B cell (primary cell): Measurements from ENCODE around the gene WRAP73. TPM values are rescaled to one million over a fixed set of nuclear protein-coding genes. Genes with fewer than 3 reads are reported as not detected.

Experiments
- ATAC-seq: fragments of 200-7000 bp; cut with Tn5 transposase; one replicate; pipeline ENCODE4 v1.10.0; 2021; ENCODE audit warnings: low read depth, mild to moderate bottlenecking, moderate number of reproducible peaks, moderate library complexity
- CTCF ChIA-PET: fragments of 350-600 bp; sonication (Branson Sonifier 250); formaldehyde crosslinking; loops from one replicate; lab custom pipeline; 2021; ENCODE audit warnings: antibody characterized with exemption, inconsistent platforms; lab: Charles Lee
- POLR2A ChIA-PET: fragments of 350-600 bp; sonication (Branson Sonifier 250); formaldehyde crosslinking; loops from one replicate; lab custom pipeline; 2021; ENCODE audit warnings: antibody characterized with exemption; lab: Charles Lee
- DNase-seq: peaks from one replicate; pipeline ENCODE4 v3.0.0; 2013
- H2AFZ ChIP-seq: 2 replicates; pipeline ENCODE4 v1.6.1; 2012; ENCODE audit warnings: mild to moderate bottlenecking, low read depth, low read length; ENCODE audit not compliant: insufficient read depth, poor library complexity, severe bottlenecking
- H3K27ac ChIP-seq, 2 donors: 1 replicate in 1 of 2; 2 replicates in 1 of 2; pipeline ENCODE4 v1.5.1; 2012 to 2013; ENCODE audit warnings: low read length in 2 of 2, mild to moderate bottlenecking in 2 of 2, moderate library complexity in 1 of 2
- H3K27me3 ChIP-seq, 4 experiments: fragments of 200-600 bp in 1 of 4; sonication (generic) in 1 of 4; replicated peaks in 1 of 4; 1 replicate in 2 of 4; 2 replicates in 2 of 4; pipeline versions ENCODE4 v1.6.1 to v1.7.0; 2013 to 2016; ENCODE audit warnings: low read length in 3 of 4, mild to moderate bottlenecking in 2 of 4, mixed read lengths in 1 of 4, moderate library complexity in 1 of 4; ENCODE audit not compliant: insufficient read depth in 4 of 4, control insufficient read depth in 3 of 4; ENCODE audit errors: control extremely low read depth in 1 of 4
- H3K36me3 ChIP-seq, 2 experiments: replicated peaks in 1 of 2; 1 replicate in 1 of 2; 2 replicates in 1 of 2; pipeline versions ENCODE4 v1.6.1 to v1.7.1; 2013; ENCODE audit warnings: low read length in 1 of 2; ENCODE audit not compliant: insufficient read depth in 2 of 2, control insufficient read depth in 1 of 2; ENCODE audit errors: control extremely low read depth in 1 of 2, extremely low read depth in 1 of 2
- H3K4me1 ChIP-seq, 2 donors: fragments of 200-600 bp in 1 of 2; sonication (generic) in 1 of 2; 1 replicate in 1 of 2; 2 replicates in 1 of 2; pipeline versions ENCODE4 v1.5.1 to v1.6.1; 2013 to 2017; ENCODE audit warnings: low read length in 2 of 2; ENCODE audit not compliant: control insufficient read depth in 2 of 2, insufficient read depth in 2 of 2
- H3K4me2 ChIP-seq: replicated peaks from 2 replicates; pipeline ENCODE3; 2012; ENCODE audit warnings: mild to moderate bottlenecking, low read depth, low read length; ENCODE audit not compliant: poor library complexity, severe bottlenecking
- H3K4me3 ChIP-seq, 5 experiments: fragments of 200-600 bp in 1 of 5; sonication (generic) in 1 of 5; 1 replicate in 3 of 5; 2 replicates in 2 of 5; pipeline versions ENCODE4 v1.5.1 to v1.7.0; 2011 to 2016; ENCODE audit warnings: low read length in 4 of 5, mild to moderate bottlenecking in 4 of 5, low read depth in 2 of 5, control low read depth in 1 of 5, moderate library complexity in 1 of 5; ENCODE audit not compliant: insufficient read depth in 1 of 5; ENCODE audit errors: control extremely low read depth in 1 of 5, extremely low read depth in 1 of 5
- H3K79me2 ChIP-seq: fragments of 200-600 bp; sonication (generic); one replicate; pipeline ENCODE4 v1.6.0; 2016; ENCODE audit warnings: low read length; ENCODE audit not compliant: control insufficient read depth, insufficient read depth
- H3K9ac ChIP-seq: fragments of 200-600 bp; sonication (generic); 2 replicates; pipeline ENCODE4 v1.6.1; 2017; ENCODE audit warnings: mild to moderate bottlenecking, low read length, moderate library complexity
- H3K9me3 ChIP-seq, 3 donors: one replicate each; pipeline versions ENCODE4 v1.6.1 to v1.7.1; 2013; ENCODE audit warnings: low read length in 2 of 3; ENCODE audit not compliant: control insufficient read depth in 2 of 3, insufficient read depth in 1 of 3; ENCODE audit errors: control extremely low read depth in 1 of 3
- H4K20me1 ChIP-seq: 2 replicates; pipeline ENCODE4 v1.6.0; 2012; ENCODE audit warnings: mild to moderate bottlenecking, low read length; ENCODE audit not compliant: insufficient read depth, control insufficient read depth, poor library complexity, severe bottlenecking
- H3K27ac Mint-ChIP-seq: one replicate; pipeline ENCODE4 v1.8.0; 2021; ENCODE audit warnings: mixed read lengths
- H3K27me3 Mint-ChIP-seq: one replicate; pipeline ENCODE4 v1.8.0; 2021; ENCODE audit warnings: mixed read lengths
- H3K4me1 Mint-ChIP-seq: one replicate; pipeline ENCODE4 v1.8.0; 2021; ENCODE audit warnings: mixed read lengths
- H3K4me3 Mint-ChIP-seq: one replicate; pipeline ENCODE4 v1.8.0; 2021; ENCODE audit warnings: mixed read lengths
- H3K9me3 Mint-ChIP-seq: one replicate; pipeline ENCODE4 v1.8.0; 2022; ENCODE audit warnings: mixed read lengths; ENCODE audit not compliant: insufficient read depth
- CTCF ChIP-seq: fragments of 200-600 bp; IDR thresholded peaks from one replicate; pipeline ENCODE4 v1.8.0; 2022; ENCODE audit warnings: antibody characterized with exemption, mild to moderate bottlenecking
- EZH2 ChIP-seq: IDR thresholded peaks from 2 replicates; pipeline ENCODE4 v1.6.1; 2012; ENCODE audit warnings: borderline replicate concordance, low read depth, mild to moderate bottlenecking, moderate library complexity, low read length; ENCODE audit not compliant: insufficient read depth, poor library complexity, severe bottlenecking
- WGBS: methylation state at CpG from one replicate; pipeline ENCODE4 v1.1.5; 2013; ENCODE audit warnings: missing lambda C conversion rate; ENCODE audit not compliant: insufficient coverage; 5-methylcytosine and 5-hydroxymethylcytosine counted together
- intact Hi-C: fragments of 100-400 bp; cut with micrococcal nuclease; formaldehyde crosslinking; loops from one replicate; pipeline ENCODE4 v1.10.0; 2022
- polyA plus RNA-seq: library from polyadenylated mRNA; depleted of rRNA; stranded (reverse); fragments of >200 nt; gene quantifications from 2 replicates; pipeline ENCODE4 v1.2.3, GENCODE V29; 2012
- total RNA-seq, 2 donors: library from RNA; stranded (reverse); fragments of 120-200 nt in 1 of 2; gene quantifications; 1 replicate in 1 of 2; 2 replicates in 1 of 2; pipeline versions ENCODE4 v1.2.3 to v1.2.4, GENCODE V29; 2013 to 2022

Gene WRAP73
- total and polyA plus RNA-seq, 2 donors (not counting 1 experiment from before 2014, with no cell fraction given): 37.1 to 68.5 TPM

- Mint-ChIP-seq H3K27me3 (peaks cover 54% of the 10 kb centered on the region), H3K4me3 (no peak overlapping the region), H3K9me3 (no peaks in the 10 kb centered on the region), H3K4me1 (peaks cover 23% of the 10 kb centered on the region), H3K27ac (no peak overlapping the region)
- ATAC-seq: no peak
- WGBS: 26% methylated on average over 7 of the region's 14 CpGs
- ChIA-PET CTCF (interaction anchor here (1.0 kb wide), 1 partner anchor 43 kb away, joined by 3 read pairs; no protein-coding TSS in a partner anchor), POLR2A (no interaction called here)
- intact Hi-C loops: loop anchor here (10.0 kb wide), 1 partner anchor 247 kb away; the partner anchor contains the start of gene C1orf174
- no peak for DNase-seq
- no peak overlapping the region for H3K9ac ChIP-seq
- no peak overlapping the region for H3K4me2 ChIP-seq
- no peaks in the 10 kb centered on the region for H4K20me1 ChIP-seq
- no peaks in the 10 kb centered on the region for H3K79me2 ChIP-seq
- TF ChIP-seq EZH2: no peak
- no peak for TF ChIP-seq CTCF
- peaks cover 0 to 25% (median 14%) of the 10 kb centered on the region in 4 experiments for H3K27me3 ChIP-seq
- no peak overlapping the region for H2AFZ ChIP-seq
- H3K27ac ChIP-seq: no peak overlapping the region
- peaks cover 14 to 16% of the 10 kb centered on the region in 2 donors for H3K4me1 ChIP-seq
- no peaks in the 10 kb centered on the region for H3K36me3 ChIP-seq
- peaks cover 0 to 5% (median 0%) of the 10 kb centered on the region in 3 donors for H3K9me3 ChIP-seq
- no peak overlapping the region for H3K4me3 ChIP-seq
Observed at GRCh38 chr1:3658231-3658615, 8.3 kb upstream of the WRAP73 start.

DNA sequence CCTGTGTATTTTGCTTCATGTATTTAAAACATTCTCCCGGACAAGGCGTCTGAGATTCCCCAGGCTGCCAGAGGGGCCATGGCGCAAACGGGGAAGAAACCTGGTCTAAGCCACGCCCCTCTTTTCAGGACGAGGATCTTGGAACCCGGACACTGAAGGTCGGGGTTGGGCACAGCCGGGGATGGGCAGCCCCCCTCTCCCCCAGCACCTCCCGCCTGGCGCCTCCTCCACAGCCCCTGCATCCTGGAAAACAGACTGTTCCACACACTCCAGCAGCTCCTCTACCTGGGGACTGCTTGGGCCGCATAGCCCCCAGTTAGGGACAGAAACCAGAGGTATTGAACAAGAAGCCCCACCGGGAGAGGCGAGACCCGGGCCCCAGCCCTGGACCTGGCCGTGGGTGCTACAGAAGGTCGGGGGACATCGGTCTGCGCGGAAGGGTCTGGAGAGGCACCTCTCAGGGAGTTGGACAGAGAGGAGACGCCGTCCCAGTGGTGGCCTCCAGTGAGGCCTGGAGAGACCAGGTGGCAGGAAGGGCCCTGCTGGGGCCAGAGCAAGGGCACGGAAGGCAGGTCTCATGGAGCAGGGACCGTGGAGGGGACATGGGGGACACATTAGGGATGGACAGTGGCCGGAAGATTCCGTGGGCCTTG lies 7.8 kb upstream of the WRAP73 start:
- H3K4me3 ChIP-seq: no peak overlapping the region
- ChIA-PET POLR2A (no interaction called here), CTCF (interaction anchor here (1.0 kb wide), 1 partner anchor 44 kb away, joined by 3 read pairs; no protein-coding TSS in a partner anchor)
- intact Hi-C loops: loop anchor here (10.0 kb wide), 1 partner anchor 247 kb away; the partner anchor contains the start of gene C1orf174
- no peaks in the 10 kb centered on the region for H3K36me3 ChIP-seq
- H3K4me1 Mint-ChIP-seq: peaks cover 21% of the 10 kb centered on the region
- DNase-seq (no peak), ATAC-seq (no peak)
- H3K9ac ChIP-seq: no peak overlapping the region
- H3K4me2 ChIP-seq: no peak overlapping the region
- no peak overlapping the region for H3K27ac ChIP-seq
- no peak overlapping the region for H2AFZ ChIP-seq
- no peak for TF ChIP-seq CTCF
- no peak for TF ChIP-seq EZH2
- H3K27me3 Mint-ChIP-seq: peaks cover 56% of the 10 kb centered on the region
- peaks cover 0 to 10% (median 0%) of the 10 kb centered on the region in 3 donors for H3K9me3 ChIP-seq
- H3K27ac Mint-ChIP-seq: no peak overlapping the region
- H3K79me2 ChIP-seq: no peaks in the 10 kb centered on the region
- 87% methylated on average over 26 of the region's 26 CpGs for WGBS
- H3K4me1 ChIP-seq: peaks cover 19 to 21% of the 10 kb centered on the region in 2 donors
- H3K27me3 ChIP-seq: peaks cover 0 to 30% (median 18%) of the 10 kb centered on the region in 4 experiments
- H3K9me3 Mint-ChIP-seq: no peaks in the 10 kb centered on the region
- H3K4me3 Mint-ChIP-seq: no peak overlapping the region
- no peaks in the 10 kb centered on the region for H4K20me1 ChIP-seq
